ENCODE data around the gene NFATC1.

GRCh38 chr18:79487183-79487800 is 91.6 kb downstream of the NFATC1 start:
- TF ChIP-seq POLR2AphosphoS5 (IDR thresholded peaks at IDR 0.05; ENCODE audit: low read depth, low read length): no peak
- no peak for TF ChIP-seq TAF1 (IDR thresholded peaks at IDR 0.05; ENCODE audit: borderline replicate concordance, insufficient read depth, low read length)
